ENCODE results near the gene SUPT20HL1.

GRCh38 chrX:24396236-24396930, 35.9 kb downstream of the SUPT20HL1 start:
- no peak for TF ChIP-seq CTCF (conservative IDR thresholded peaks at IDR 0.05; ENCODE audit: low read depth, low read length)
- TF ChIP-seq EZH2 (IDR thresholded peaks at IDR 0.05; ENCODE audit: low read length, unreplicated experiment): no peak
- no peak for TF ChIP-seq EZH2phosphoT487 (IDR thresholded peaks at IDR 0.05; ENCODE audit: borderline replicate concordance, low read length)

Measured in PC-3 (cell line).